Hematopoietic multipotent progenitor cell treated with erythropoietin and hydrocortisone succinate and interleukin-3 and kit ligand, for 8 days (in vitro differentiated cells): ENCODE measurements around the gene DNASE2B.

ENCODE experiments used
- DNase-seq: peaks from one replicate; pipeline ENCODE4 v3.0.0-alpha.2; 2015

Gene DNASE2B, protein sequence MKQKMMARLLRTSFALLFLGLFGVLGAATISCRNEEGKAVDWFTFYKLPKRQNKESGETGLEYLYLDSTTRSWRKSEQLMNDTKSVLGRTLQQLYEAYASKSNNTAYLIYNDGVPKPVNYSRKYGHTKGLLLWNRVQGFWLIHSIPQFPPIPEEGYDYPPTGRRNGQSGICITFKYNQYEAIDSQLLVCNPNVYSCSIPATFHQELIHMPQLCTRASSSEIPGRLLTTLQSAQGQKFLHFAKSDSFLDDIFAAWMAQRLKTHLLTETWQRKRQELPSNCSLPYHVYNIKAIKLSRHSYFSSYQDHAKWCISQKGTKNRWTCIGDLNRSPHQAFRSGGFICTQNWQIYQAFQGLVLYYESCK

GRCh38 chr1:84398175-84399155, at the start of gene DNASE2B:
TSS of gene DNASE2B (plus strand) at chr1:84398484. CDS start at chr1:84398565, 81 bp downstream.
- DNase-seq = no peak

DNA sequence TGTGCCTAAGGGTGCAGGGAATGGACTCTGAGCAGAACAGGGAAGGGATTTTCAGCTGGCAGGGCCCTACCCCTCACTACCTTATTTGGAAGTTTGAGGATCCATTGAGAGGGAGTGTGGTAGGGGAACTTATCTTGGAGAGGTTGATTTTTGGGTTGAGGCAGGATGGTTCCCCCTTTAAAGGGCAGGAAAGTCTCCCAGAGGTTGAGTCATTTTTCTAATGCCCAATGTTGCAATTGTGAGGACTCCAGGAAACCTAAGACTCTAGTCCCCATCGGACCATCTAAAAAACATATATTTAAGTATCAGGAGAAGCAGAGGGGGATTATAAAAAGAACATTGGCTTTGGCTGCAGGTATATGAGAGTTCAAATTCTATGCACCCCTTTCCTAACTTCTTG, 49.5 kb upstream of the DNASE2B start:
- DNase-seq = no peak

DNA sequence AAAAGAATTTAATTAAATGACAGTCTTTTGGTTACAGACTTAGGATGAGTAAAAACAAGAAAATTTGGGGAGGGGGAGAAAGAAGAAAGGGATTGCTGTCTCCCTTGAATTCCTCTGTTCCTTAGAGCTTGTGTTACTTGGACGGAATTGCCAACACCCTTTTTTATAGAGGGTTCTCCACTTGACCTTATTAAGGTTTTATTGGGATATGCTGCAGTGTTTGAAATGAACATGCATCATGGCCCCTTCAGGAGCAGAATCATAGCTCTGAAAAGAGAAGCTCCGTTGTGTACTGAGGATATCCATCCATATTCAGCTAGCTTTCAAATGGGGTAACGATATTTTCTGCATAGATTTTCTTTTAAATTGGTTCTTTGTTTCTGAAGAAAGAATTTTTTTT, 48.2 kb upstream of the DNASE2B start:
- no peak for DNase-seq

DNA sequence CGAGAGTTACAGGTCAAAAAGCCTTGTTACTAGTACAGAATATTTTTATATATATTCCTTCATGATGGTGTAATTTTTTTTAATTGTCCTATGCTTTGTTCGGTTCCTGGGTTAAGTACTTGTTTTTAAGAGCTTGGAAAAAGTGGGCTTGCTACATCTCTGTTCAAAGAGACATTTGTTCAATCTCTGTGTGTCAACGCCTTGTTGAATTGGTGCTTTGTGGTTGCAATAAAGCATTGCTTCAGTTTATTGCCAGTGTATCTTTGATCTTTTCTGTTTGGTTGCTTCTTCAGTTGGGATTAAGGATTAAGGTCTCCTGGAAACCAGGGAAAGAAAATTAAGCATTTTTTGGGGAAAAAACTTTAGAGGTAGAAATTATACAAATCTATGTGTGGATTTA, 47.7 kb upstream of the DNASE2B start:
- no peak for DNase-seq

GRCh38 chr1:84352298-84353106, 45.8 kb upstream of the DNASE2B start:
- DNase-seq = no peak

- no peak for DNase-seq
Measured at GRCh38 chr1:84353695-84354094, 44.6 kb upstream of the DNASE2B start.

DNA sequence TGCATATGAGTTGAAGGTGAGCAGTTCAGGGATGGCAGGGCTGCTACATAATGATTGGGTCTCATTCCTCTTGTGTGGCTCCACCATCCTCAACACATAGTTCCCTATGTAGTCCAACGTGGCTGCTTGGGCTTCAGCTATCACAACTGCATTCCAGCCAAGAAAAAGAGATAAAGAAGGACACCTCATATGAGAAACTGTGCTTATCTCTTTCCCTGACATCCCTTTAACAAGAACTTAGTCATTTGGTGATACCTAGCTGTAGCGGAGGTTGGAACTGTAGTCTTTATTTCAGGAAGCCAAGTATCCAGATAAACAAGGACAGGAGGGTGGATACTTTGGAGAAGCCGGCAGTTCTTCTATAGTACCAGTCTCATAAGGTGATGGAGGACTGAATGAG, 42.7 kb upstream of the DNASE2B start:
- no peak for DNase-seq

DNA sequence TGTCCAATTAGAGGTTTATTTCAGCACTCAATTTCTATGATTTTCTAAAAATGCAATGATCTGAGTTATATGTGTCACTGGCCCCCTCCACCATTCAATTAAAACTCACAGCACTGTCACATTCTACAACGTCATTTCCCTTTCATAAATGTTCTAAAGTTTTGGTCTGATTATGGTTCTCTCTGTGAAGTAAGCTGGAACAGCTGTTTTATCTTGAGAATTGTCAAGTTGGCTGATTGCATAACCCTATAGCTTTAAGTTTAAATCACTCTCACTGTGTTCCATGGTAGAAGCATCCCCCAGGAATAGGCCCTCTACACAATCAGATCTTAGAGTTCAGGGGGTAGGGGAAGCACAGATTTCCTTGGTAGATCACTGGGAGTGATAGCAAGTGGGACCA, 41.4 kb upstream of the DNASE2B start:
- no peak for DNase-seq

GRCh38 chr1:84358695-84359094, 39.6 kb upstream of the DNASE2B start:
- no peak for DNase-seq

DNA sequence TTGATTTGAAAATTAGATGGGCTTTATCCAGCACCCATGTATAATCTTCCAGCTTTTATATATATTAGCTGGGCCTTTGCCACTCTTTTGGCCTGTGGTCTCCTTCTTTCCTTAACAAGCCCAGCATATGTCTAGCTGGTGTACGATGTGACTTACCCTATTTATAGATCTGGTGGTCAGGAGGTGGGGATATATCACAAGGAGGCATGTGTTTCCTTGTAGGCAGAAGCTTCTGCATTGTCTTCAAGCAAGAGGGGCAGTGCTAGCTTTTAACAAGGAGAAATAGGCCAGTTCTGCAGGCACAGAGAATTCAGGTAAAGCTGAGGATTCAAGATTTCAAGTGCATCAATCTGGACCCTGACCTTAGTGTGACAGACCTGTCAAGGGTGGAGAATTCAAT, 38.0 kb upstream of the DNASE2B start:
- no peak for DNase-seq

DNA sequence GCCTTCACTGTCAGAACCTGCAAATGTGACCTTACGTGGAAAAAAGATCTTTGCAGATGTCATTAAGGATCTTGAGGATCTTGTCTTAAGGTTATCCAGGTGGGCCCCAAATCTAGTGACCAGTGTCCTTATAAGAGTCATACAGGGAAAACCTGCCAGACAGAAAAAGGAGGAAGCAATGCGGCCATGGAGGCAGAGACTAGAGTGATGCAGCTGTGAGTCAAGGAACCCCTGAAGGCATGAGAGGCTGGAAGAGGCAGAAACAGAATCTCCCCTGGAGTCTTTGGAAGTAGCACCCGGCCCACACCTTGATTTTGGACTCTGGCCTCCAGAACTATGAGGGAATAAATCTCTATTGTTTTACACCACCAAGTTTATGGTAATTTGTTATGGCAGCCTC, 36.5 kb upstream of the DNASE2B start:
- DNase-seq = no peak

DNA sequence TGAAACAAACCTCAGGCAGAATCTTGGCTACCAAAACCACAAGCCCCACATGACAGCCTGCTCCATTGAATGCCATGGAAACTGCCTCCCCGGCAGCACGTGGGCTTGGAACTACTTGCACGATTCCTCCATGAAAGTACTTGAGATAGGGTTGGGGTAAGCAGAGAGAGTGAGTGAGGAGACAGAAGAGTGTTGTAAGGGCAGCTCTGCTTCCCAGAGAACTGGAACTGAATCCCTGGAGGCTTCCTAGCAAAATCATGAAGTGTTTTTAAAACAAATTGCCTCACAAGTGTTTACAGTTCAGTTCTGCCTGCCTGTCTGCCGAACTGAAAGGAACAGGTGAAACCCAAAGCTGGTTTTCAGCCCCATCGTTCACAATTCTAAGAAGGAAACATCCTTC, 35.3 kb upstream of the DNASE2B start:
- DNase-seq = no peak

GRCh38 chr1:84363622-84364021, 34.7 kb upstream of the DNASE2B start:
- no peak for DNase-seq

GRCh38 chr1:84365225-84366221, 32.8 kb upstream of the DNASE2B start:
- peak; percentile 30 for DNase-seq

GRCh38 chr1:84366786-84367185, 31.5 kb upstream of the DNASE2B start:
- DNase-seq = no peak

- no peak for DNase-seq
Measured at GRCh38 chr1:84367219-84367618, 31.1 kb upstream of the DNASE2B start.

DNA sequence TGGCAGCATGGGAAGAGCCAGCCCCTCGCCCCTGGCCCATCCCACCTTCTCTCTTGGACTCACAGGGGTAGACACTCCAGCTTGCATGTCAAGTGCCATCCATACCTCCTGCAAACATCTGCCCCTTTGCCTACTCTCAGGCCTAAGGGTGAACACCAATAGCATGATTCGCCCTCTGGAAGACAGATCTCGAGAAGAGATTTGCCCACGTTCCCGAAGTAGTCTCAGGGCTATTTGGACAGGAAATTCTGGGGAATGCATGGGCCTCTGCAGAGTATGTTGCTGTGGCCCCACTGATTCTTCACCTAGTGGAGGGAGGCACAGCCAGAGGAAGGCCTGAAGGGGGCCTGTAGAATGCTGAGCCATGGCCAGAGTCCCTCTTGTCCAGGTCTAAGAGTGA, 29.8 kb upstream of the DNASE2B start:
- DNase-seq = no peak

DNA sequence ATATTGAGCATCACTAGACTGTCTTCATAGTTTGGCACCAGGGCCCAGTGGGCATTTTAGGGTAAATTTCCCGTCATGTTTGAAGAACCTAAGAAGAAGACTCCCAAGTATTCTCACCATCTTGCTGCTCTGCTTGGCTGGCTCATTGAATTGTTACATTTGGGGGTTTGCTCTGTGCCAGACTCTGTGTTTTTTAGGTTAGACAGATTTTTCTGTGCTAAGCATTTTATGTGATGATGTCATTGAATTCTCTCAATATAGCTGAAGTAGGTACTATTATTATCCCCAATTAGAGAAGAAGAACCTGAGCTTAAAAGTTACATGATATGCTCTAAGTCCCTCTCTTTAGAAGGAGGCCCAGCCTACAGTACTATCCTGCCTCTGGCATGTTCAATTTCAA, 28.0 kb upstream of the DNASE2B start:
- DNase-seq = no peak

DNA sequence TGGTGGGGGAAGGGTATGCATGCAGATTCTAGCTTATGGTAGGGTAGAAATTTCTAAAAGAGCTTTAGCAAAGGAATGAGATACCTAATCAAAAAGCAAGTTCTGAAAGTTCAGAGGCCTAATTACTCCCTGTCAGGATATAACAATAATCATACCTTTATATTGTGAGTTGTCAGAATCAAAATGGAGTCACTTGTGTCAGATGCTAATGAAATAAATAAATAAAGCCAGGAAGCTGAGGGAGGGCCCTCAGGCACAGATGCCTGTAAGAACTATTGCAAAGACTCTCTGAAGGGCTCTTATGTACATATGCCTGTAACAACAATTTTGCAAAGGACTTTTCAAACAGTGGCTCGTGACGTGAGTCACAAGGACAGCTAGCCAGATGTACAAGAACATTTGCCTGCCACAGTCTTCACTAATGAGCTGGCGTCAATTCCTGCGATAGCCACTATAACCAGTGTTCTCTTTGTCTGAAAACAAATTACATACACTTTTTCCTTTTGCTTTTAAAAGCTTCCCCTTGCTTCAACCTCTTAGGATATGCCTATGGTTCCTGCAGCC, 27.4 kb upstream of the DNASE2B start:
- DNase-seq = no peak

DNA sequence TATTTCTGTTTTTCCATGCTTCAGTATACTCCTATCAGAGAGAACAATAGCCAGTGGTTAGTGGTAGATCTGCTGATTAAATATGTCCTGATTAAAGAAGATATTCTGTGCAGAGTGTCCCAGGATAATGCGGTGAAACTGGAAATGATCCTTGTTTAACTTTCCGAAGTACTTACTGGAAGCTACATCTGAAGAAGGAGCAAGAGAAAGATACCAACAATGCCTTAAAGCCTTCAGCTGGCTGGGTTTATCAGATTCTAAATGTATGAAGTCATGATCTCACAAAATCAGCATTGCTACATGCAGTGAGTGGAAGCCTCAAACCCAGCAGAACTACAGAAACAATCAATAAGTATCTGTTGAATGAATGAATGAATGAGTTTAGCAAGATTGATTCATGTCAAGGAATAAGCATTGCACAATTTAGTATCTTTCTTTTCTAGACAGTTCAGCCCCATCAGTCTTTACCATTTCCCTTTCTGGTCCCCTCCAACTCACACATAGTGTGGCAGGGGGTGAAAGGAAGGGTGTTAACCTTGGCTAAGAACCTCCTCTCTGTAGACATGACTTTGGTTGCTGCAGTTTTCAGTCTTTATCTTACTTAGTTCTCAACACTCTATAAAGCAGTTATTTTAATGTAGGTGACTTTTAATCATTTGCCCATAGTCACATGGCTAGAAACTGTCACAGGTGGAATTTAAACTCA, 24.7 kb upstream of the DNASE2B start:
- DNase-seq = no peak
